Nephron progenitor cell (in vitro differentiated cells): ENCODE data around the gene TRAF3.

Source experiments
- DNase-seq: peaks from one replicate; pipeline ENCODE4 v3.0.0; 2021
- H3K27ac Mint-ChIP-seq: 2 replicates; pipeline ENCODE4 v1.8.0; 2021; ENCODE audit warnings: mild to moderate bottlenecking, moderate library complexity, mixed read lengths
- H3K27me3 Mint-ChIP-seq: 2 replicates; pipeline ENCODE4 v1.8.0; 2021; ENCODE audit warnings: mild to moderate bottlenecking, low read depth, mixed read lengths; ENCODE audit not compliant: poor library complexity
- H3K36me3 Mint-ChIP-seq: 2 replicates; pipeline ENCODE4 v1.8.0; 2021; ENCODE audit warnings: low read depth, mixed read lengths
- H3K4me1 Mint-ChIP-seq: 2 replicates; pipeline ENCODE4 v1.8.0; 2021; ENCODE audit warnings: mixed read lengths
- H3K4me3 Mint-ChIP-seq: 2 replicates; pipeline ENCODE4 v1.8.0; 2021; ENCODE audit warnings: mild to moderate bottlenecking, moderate library complexity, mixed read lengths
- H3K9me3 Mint-ChIP-seq: 2 replicates; pipeline ENCODE4 v1.8.0; 2021; ENCODE audit warnings: mild to moderate bottlenecking, moderate library complexity, mixed read lengths
- TF ChIP-seq, protein P1 (sequence below): fragments of 200-600 bp; sonication (generic); IDR thresholded peaks from 2 replicates; pipeline ENCODE4 v1.5.0; 2021; ENCODE audit warnings: antibody characterized with exemption

TRAF3 gene

GRCh38 chr14:102757646-102758045 lies 19.6 kb upstream of the TRAF3 start:
- DNase-seq, result no peak
- no peaks in the 10 kb centered on the region for H3K36me3 Mint-ChIP-seq
- peaks cover 28% of the 10 kb centered on the region for H3K27me3 Mint-ChIP-seq
- H3K4me1 Mint-ChIP-seq, result peaks cover 37% of the 10 kb centered on the region
- no peak overlapping the region for H3K27ac Mint-ChIP-seq
- H3K4me3 Mint-ChIP-seq, result no peak overlapping the region
- TF ChIP-seq, protein P1, sequence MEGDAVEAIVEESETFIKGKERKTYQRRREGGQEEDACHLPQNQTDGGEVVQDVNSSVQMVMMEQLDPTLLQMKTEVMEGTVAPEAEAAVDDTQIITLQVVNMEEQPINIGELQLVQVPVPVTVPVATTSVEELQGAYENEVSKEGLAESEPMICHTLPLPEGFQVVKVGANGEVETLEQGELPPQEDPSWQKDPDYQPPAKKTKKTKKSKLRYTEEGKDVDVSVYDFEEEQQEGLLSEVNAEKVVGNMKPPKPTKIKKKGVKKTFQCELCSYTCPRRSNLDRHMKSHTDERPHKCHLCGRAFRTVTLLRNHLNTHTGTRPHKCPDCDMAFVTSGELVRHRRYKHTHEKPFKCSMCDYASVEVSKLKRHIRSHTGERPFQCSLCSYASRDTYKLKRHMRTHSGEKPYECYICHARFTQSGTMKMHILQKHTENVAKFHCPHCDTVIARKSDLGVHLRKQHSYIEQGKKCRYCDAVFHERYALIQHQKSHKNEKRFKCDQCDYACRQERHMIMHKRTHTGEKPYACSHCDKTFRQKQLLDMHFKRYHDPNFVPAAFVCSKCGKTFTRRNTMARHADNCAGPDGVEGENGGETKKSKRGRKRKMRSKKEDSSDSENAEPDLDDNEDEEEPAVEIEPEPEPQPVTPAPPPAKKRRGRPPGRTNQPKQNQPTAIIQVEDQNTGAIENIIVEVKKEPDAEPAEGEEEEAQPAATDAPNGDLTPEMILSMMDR, result no peak
- no peaks in the 10 kb centered on the region for H3K9me3 Mint-ChIP-seq

DNA sequence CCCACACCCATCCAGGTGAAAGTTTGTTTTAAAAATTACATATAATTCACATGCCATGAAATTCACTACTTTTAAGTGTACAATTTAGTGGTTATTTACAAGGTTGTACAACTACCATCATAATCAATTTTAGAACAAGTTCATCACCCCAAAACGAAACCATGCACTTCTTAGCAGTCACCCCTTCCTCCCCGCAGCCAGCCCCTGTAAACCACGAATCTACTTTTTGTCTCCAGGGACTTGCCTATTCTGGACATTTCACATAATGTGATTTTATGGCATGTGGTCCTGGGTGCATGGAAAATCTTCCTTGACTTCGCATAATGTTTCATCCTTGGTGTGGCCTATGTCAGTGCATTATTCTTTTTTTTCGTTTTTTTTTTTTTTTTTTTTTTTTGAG lies 19.2 kb upstream of the TRAF3 start:
- peaks cover 28% of the 10 kb centered on the region for H3K27me3 Mint-ChIP-seq
- no peak overlapping the region for H3K27ac Mint-ChIP-seq
- TF ChIP-seq, protein P1, result no peak
- H3K4me3 Mint-ChIP-seq, result no peak overlapping the region
- no peaks in the 10 kb centered on the region for H3K9me3 Mint-ChIP-seq
- no peaks in the 10 kb centered on the region for H3K36me3 Mint-ChIP-seq
- peaks cover 37% of the 10 kb centered on the region for H3K4me1 Mint-ChIP-seq
- no peak for DNase-seq

GRCh38 chr14:102759456-102760187 lies 17.6 kb upstream of the TRAF3 start:
- H3K9me3 Mint-ChIP-seq, result no peaks in the 10 kb centered on the region
- DNase-seq, result no peak
- no peak overlapping the region for H3K27ac Mint-ChIP-seq
- no peaks in the 10 kb centered on the region for H3K36me3 Mint-ChIP-seq
- peaks cover 41% of the 10 kb centered on the region for H3K4me1 Mint-ChIP-seq
- H3K27me3 Mint-ChIP-seq, result peaks cover 32% of the 10 kb centered on the region
- no peak overlapping the region for H3K4me3 Mint-ChIP-seq
- TF ChIP-seq, protein P1, result no peak

GRCh38 chr14:102760496-102761193 lies 16.6 kb upstream of the TRAF3 start:
- DNase-seq, result no peak
- no peak overlapping the region for H3K27ac Mint-ChIP-seq
- peaks cover 41% of the 10 kb centered on the region for H3K4me1 Mint-ChIP-seq
- H3K4me3 Mint-ChIP-seq, result peak overlapping the region; percentile 44
- H3K36me3 Mint-ChIP-seq, result no peaks in the 10 kb centered on the region
- H3K9me3 Mint-ChIP-seq, result no peaks in the 10 kb centered on the region
- peaks cover 32% of the 10 kb centered on the region for H3K27me3 Mint-ChIP-seq
- TF ChIP-seq, protein P1, result no peak

- peak overlapping the region; percentile 44 for H3K4me3 Mint-ChIP-seq
- no peak overlapping the region for H3K27ac Mint-ChIP-seq
- DNase-seq, result no peak
- H3K4me1 Mint-ChIP-seq, result peaks cover 41% of the 10 kb centered on the region
- TF ChIP-seq, protein P1, result no peak
- peaks cover 32% of the 10 kb centered on the region for H3K27me3 Mint-ChIP-seq
- H3K36me3 Mint-ChIP-seq, result no peaks in the 10 kb centered on the region
- H3K9me3 Mint-ChIP-seq, result no peaks in the 10 kb centered on the region
Observed at GRCh38 chr14:102761206-102761605, 16.0 kb upstream of the TRAF3 start.
